RWPE1 (cell line): ENCODE measurements around the gene UCKL1.
A peak's percentile ranks its signal among the peaks of the same experiment; 100 is the strongest.

ENCODE experiments used
- CTCF ChIA-PET: fragments of 350-600 bp; sonication (Branson Sonifier 250); formaldehyde crosslinking; extraction: SDS; loops from one replicate; lab custom pipeline; 2021; lab: Yijun Ruan, JAX
- POLR2A ChIA-PET: fragments of 400-600 bp; formaldehyde crosslinking; extraction: SDS; loops from one replicate; lab custom pipeline; 2020; ENCODE audit warnings: antibody characterized with exemption; ENCODE audit not compliant: low non-redundant PET; lab: Yijun Ruan, JAX
- DNase-seq: peaks from one replicate; pipeline ENCODE4 v3.0.0; 2012; ENCODE audit warnings: low spot score
- H3K27ac ChIP-seq: fragments of 450-650 bp; 2 replicates; pipeline ENCODE4 v1.5.1; 2017
- TF ChIP-seq, protein P1 (sequence below): fragments of 450-650 bp; conservative IDR thresholded peaks from 2 replicates; pipeline ENCODE4 v1.5.1; 2017; ENCODE audit warnings: low read depth, mild to moderate bottlenecking

Gene UCKL1

DNA sequence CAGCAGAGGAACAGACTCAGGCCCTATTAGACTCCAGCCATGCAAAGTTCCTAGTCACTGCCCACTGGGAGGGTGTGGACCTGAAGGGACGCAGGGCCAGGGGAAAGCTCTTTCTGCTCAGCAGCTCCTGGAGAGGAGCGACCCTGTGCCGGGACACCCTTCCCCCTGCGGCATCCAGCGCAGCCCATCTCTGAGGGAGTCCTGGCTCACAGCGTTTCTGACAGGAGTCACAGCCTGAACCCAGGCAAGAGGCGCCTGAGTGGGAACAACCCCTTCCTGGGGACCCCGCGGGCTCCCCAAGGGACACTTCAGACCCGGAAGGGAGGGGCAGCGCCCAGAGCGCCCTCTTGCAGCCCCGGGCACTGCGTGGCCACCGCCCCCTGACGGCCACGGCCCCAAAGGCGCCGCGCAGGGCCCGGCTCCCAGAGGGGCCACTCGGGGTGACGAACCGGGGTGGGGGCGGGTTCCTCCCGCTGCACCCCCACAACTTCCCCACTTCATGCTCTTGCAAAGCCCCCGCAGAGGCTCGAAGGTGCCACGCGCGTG, 862 bp downstream of the UCKL1 start:
- CTCF ChIA-PET, result interaction anchor here (0.7 to 3.7 kb wide), 4 partner anchors 9 to 181 kb away, joined by 3 to 18 read pairs (median 5); no protein-coding TSS in a partner anchor

GRCh38 chr20:63953764-63954429, 2.3 kb downstream of the UCKL1 start:
- CTCF ChIA-PET, result interaction anchor here (3.7 kb wide), 1 partner anchor 20 kb away, joined by 18 read pairs; no protein-coding TSS in a partner anchor

More for the DNA sequence above, 862 bp downstream of the UCKL1 start:
- POLR2A ChIA-PET, result interaction anchor here (0.5 kb wide), 1 partner anchor 53 kb away, joined by 5 read pairs; no protein-coding TSS in a partner anchor
- DNase-seq, result no peak
- TF ChIP-seq, protein P1, sequence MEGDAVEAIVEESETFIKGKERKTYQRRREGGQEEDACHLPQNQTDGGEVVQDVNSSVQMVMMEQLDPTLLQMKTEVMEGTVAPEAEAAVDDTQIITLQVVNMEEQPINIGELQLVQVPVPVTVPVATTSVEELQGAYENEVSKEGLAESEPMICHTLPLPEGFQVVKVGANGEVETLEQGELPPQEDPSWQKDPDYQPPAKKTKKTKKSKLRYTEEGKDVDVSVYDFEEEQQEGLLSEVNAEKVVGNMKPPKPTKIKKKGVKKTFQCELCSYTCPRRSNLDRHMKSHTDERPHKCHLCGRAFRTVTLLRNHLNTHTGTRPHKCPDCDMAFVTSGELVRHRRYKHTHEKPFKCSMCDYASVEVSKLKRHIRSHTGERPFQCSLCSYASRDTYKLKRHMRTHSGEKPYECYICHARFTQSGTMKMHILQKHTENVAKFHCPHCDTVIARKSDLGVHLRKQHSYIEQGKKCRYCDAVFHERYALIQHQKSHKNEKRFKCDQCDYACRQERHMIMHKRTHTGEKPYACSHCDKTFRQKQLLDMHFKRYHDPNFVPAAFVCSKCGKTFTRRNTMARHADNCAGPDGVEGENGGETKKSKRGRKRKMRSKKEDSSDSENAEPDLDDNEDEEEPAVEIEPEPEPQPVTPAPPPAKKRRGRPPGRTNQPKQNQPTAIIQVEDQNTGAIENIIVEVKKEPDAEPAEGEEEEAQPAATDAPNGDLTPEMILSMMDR, result peak; percentile 81
- H3K27ac ChIP-seq, result peak overlapping the region; percentile 99

DNA sequence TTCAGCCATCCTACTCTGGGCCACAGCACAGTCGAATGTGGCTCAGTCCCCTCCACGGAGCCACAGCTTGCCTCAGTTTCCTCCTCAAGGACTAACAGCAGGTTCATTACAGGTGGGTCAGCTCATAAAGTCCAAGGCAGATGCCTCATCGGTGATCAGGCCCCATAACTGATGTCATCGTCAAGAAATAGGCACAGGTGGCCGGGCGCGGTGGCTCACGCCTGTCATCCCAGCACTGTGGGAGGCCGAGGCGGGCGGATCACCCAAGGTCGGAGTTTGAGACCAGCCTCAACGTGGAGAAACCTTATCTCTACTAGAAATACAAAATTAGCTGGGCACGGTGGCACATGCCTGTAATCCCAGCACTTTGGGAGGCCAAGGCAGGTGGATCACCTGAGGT, 3.4 kb downstream of the UCKL1 start:
- POLR2A ChIA-PET, result no interaction called here
- TF ChIP-seq, protein P1, result no peak
- H3K27ac ChIP-seq, result peak overlapping the region; percentile 99
- CTCF ChIA-PET, result interaction anchor here (0.5 to 2.8 kb wide), 3 partner anchors 21 to 215 kb away, joined by 3 to 9 read pairs (median 4); no protein-coding TSS in a partner anchor
- no peak for DNase-seq

More at GRCh38 chr20:63953764-63954429, 2.3 kb downstream of the UCKL1 start:
- no peak for DNase-seq
- POLR2A ChIA-PET, result no interaction called here
- TF ChIP-seq, protein P1, result no peak
- peak overlapping the region; percentile 99 for H3K27ac ChIP-seq

DNA sequence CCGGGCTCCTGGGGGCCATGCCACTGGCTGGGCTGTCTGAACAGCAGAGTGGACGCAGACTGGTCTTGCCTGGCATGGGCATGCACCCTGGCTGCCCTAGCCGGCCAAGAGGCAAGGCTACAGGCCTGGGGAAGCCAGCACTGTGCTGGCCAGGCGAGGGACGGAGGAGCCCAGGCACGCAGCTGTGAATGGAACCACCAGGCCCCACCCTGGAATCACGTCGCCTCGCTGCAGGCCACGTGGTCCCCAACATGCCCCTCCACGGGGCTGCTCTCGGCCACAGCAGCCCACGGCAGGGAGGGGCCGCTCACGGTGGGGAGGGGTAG, 4.0 kb downstream of the UCKL1 start:
- CTCF ChIA-PET, result interaction anchor here (2.8 kb wide), 1 partner anchor 22 kb away, joined by 9 read pairs; no protein-coding TSS in a partner anchor
- TF ChIP-seq, protein P1, result no peak
- H3K27ac ChIP-seq, result peak overlapping the region; percentile 99
- POLR2A ChIA-PET, result interaction anchor here (0.5 kb wide), 1 partner anchor 240 kb away, joined by 5 read pairs; no protein-coding TSS in a partner anchor
- no peak for DNase-seq

DNA sequence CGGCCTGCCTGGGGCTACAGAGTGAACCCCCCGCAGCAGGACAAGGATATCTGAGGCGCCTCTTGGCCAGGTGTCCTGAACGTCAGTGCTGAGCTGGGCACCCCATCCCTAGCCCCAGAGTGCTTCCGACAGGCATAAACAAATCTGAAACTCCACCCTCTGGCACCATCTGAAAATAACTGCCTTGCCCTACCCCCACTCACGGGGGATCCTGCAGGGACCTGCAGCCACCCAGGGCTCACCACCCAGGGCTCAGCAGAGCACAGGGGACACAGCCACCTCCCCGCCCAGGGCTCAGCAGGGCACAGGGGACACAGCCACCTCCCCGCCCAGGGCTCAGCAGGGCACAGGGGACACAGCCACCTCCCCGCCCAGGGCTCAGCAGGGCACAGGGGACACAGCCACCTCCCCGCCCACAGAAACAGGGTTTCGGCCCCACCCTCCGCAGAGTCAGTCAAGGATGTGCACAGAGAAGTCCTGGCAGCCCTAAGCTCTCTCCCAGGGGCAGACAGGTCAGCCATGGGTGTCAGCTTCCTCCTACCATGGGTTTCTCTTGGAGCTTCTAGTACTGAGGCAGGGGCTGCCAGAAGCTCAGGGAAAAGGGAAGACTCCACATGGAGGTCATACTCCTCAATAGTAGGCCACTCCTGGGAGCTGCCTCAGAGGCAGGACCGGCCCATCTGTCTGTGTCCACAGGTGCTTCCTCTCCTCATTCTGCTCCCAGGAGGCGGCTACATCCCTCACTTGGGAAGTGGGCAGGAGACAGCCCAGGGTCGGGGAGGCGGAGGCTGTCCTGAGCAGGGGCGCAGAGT, 4.6 kb downstream of the UCKL1 start:
- no peak for DNase-seq
- peak overlapping the region; percentile 99 for H3K27ac ChIP-seq
- POLR2A ChIA-PET, result interaction anchor here (0.5 kb wide), 2 partner anchors 134 to 240 kb away, joined by 3 to 5 read pairs; no protein-coding TSS in a partner anchor
- CTCF ChIA-PET, result interaction anchor here (0.7 to 2.8 kb wide), 3 partner anchors 22 to 71 kb away, joined by 4 to 9 read pairs (median 6); partner anchors contain the start of gene PRPF6
- TF ChIP-seq, protein P1, result no peak
